Measurements from ENCODE around the gene C12orf43. TPM values are rescaled to one million over a fixed set of nuclear protein-coding genes. Genes with fewer than 3 reads are reported as not detected.

Gene C12orf43
- total and polyA plus RNA-seq, 2 of the 4 experiments (the other 2 are of a cell fraction): 12.5 to 13.5 TPM

GRCh38 chr12:120980800-120981368, 35.4 kb downstream of the C12orf43 start:
- Histone ChIP-seq H2AK9ac (replicated peaks; ENCODE audit: low read depth, low read length, poor library complexity) (no peak overlapping the region), H4K91ac (ENCODE audit: insufficient read depth, low read depth, low read length) (no peak overlapping the region), H3K4me1 (ENCODE audit: control insufficient read depth, insufficient read depth, low read length) (no peaks in the 10 kb centered on the region), H3K79me1 (ENCODE audit: low read depth in 1 of 2, low read length in 2 of 2) (no peaks in the 10 kb centered on the region), H2BK120ac (ENCODE audit: low read depth, low read length) (no peak overlapping the region), H3K9me3 (ENCODE audit: control insufficient read depth, insufficient read depth, low read length) (no peaks in the 10 kb centered on the region; the same call in 1 of the 2 replicates), H2BK15ac (ENCODE audit: low read depth, low read length) (no peak overlapping the region), H3K27me3 (ENCODE audit: control insufficient read depth, insufficient read depth, low read length) (peaks cover 11% of the 10 kb centered on the region), H3K56ac (ENCODE audit: extremely low read depth, insufficient read depth, low read length) (no peak overlapping the region), H3K27ac (ENCODE audit: insufficient read depth, low read length) (no peak overlapping the region), H2BK5ac (ENCODE audit: low read depth, low read length, poor library complexity, severe bottlenecking) (no peak overlapping the region), H3K18ac (ENCODE audit: low read depth, low read length) (no peak overlapping the region), H4K8ac (ENCODE audit: low read depth in 2 of 2, low read length in 2 of 2) (no peak overlapping the region), H2AK5ac (ENCODE audit: low read depth, low read length) (no peak overlapping the region), H3K36me3 (ENCODE audit: control insufficient read depth, insufficient read depth, low read length) (no peaks in the 10 kb centered on the region), H3K4me3 (ENCODE audit: insufficient read depth, low read depth, low read length) (no peak overlapping the region), H3K9me1 (ENCODE audit: insufficient read depth, low read length) (no peaks in the 10 kb centered on the region), H4K20me1 (ENCODE audit: insufficient read depth, low read length) (no peaks in the 10 kb centered on the region), H3K4me2 (ENCODE audit: low read depth, low read length) (no peak overlapping the region), H3K9ac (ENCODE audit: low read depth, low read length) (no peak overlapping the region), H2AFZ (replicated peaks; ENCODE audit: low read length, poor library complexity) (no peak overlapping the region), H4K5ac (ENCODE audit: low read depth, low read length) (no peak overlapping the region), H2BK20ac (ENCODE audit: low read depth, low read length) (no peak overlapping the region), H3K4ac (ENCODE audit: low read depth, low read length) (no peak overlapping the region), H3K23ac (ENCODE audit: low read depth, low read length) (no peak overlapping the region), H3K14ac (replicated peaks; ENCODE audit: low read depth, low read length) (no peak overlapping the region)
- in situ Hi-C loops (cut with MboI; ENCODE audit: low sequenced_read_pairs): no loop called here
- CTCF ChIA-PET: no interaction called here
- BruUV-seq (replicated peaks): no TSS peak
- no peak for DNase-seq
- no peak for TF ChIP-seq CHD1 (IDR thresholded peaks at IDR 0.05; ENCODE audit: low read depth, low read length)
- TF ChIP-seq SMC3 (IDR thresholded peaks at IDR 0.05; ENCODE audit: low read depth, low read length): no peak
- TF ChIP-seq MAFK (IDR thresholded peaks at IDR 0.05; ENCODE audit: low read depth, low read length): no peak
- TF ChIP-seq ELK1 (IDR thresholded peaks at IDR 0.05; ENCODE audit: borderline replicate concordance, low read depth, low read length): no peak
- no peak for TF ChIP-seq RFX5 (IDR thresholded peaks at IDR 0.05; ENCODE audit: low read depth, low read length)
- TF ChIP-seq CTCF (conservative IDR thresholded peaks at IDR 0.05; ENCODE audit: low read depth, low read length): no peak
- TF ChIP-seq FOS (IDR thresholded peaks at IDR 0.05; ENCODE audit: low read depth, low read length): no peak
- no peak for TF ChIP-seq POLR2A (IDR thresholded peaks at IDR 0.05; ENCODE audit: low read depth, low read length)
- TF ChIP-seq RAD21 (IDR thresholded peaks at IDR 0.05; ENCODE audit: low read length): no peak
- no peak for TF ChIP-seq BHLHE40 (IDR thresholded peaks at IDR 0.05; ENCODE audit: low read depth, low read length)
- TF ChIP-seq NFE2L2 (IDR thresholded peaks at IDR 0.05; ENCODE audit: low read depth, low read length): no peak
- ATAC-seq (ENCODE audit: low read depth): no peak
- 90% methylated on average over 3 of the region's 13 CpGs; no CpG with 5 or more reads in 1 of the 2 experiments for WGBS, 2 experiments (ENCODE audit: extremely low coverage in 2 of 2, insufficient read length in 1 of 2)
- intact Hi-C loops (cut with micrococcal nuclease): no loop called here
- dilution Hi-C loops (cut with HindIII; ENCODE audit: low sequenced_read_pairs, unreplicated experiment): no loop called here
- POLR2A ChIA-PET (ENCODE audit: unreplicated experiment): no interaction called here
